Suprapubic skin (tissue), 4 donors: ENCODE measurements around the gene SGTA. TPM values are rescaled to one million over a fixed set of nuclear protein-coding genes. Genes with fewer than 3 reads are reported as not detected.

Experiments used
- DNase-seq, 2 donors: peaks; one replicate each; pipeline ENCODE4 v3.0.0-alpha.2; 2019; ENCODE audit warnings: low spot score in 2 of 2
- H3K27ac ChIP-seq: fragments of 200-600 bp; sonication (generic); one replicate; pipeline ENCODE4 v1.5.1; 2019
- H3K27me3 ChIP-seq: fragments of 200-600 bp; sonication (generic); one replicate; pipeline ENCODE4 v1.5.1; 2019
- H3K36me3 ChIP-seq: fragments of 200-600 bp; sonication (generic); one replicate; pipeline ENCODE4 v1.5.1; 2019
- H3K4me1 ChIP-seq: fragments of 200-600 bp; sonication (generic); one replicate; pipeline ENCODE4 v1.5.1; 2019
- H3K4me3 ChIP-seq: fragments of 200-600 bp; sonication (generic); one replicate; pipeline ENCODE4 v1.5.1; 2019; ENCODE audit warnings: mild to moderate bottlenecking
- H3K9me3 ChIP-seq: fragments of 200-600 bp; sonication (generic); one replicate; pipeline ENCODE4 v1.5.1; 2019
- CTCF ChIP-seq, 2 donors: fragments of 200-600 bp in 1 of 2; fragments of 450-650 bp in 1 of 2; sonication (generic) in 1 of 2; IDR thresholded peaks; one replicate each; pipeline ENCODE4 v1.5.1; 2016 to 2019; ENCODE audit warnings: antibody characterized with exemption in 2 of 2, mild to moderate bottlenecking in 1 of 2, moderate library complexity in 1 of 2
- EP300 ChIP-seq: sonication (generic); formaldehyde crosslinking; IDR thresholded peaks from one replicate; pipeline ENCODE4 v1.6.1; 2017; ENCODE audit warnings: antibody characterized with exemption
- POLR2A ChIP-seq, 2 donors: fragments of 450-650 bp; IDR thresholded peaks; one replicate each; pipeline ENCODE4 v1.6.1; 2017; ENCODE audit warnings: antibody characterized with exemption in 2 of 2, mild to moderate bottlenecking in 2 of 2, moderate library complexity in 2 of 2
- POLR2AphosphoS5 ChIP-seq, 3 donors: sonication (generic); formaldehyde crosslinking; IDR thresholded peaks; one replicate each; pipeline ENCODE4 v1.6.1; 2017; ENCODE audit warnings: antibody characterized with exemption in 3 of 3
- WGBS: methylation state at CpG from one replicate; pipeline ENCODE4 v1.1.5; 2018; 5-methylcytosine and 5-hydroxymethylcytosine counted together
- total RNA-seq, 4 donors: library from RNA; depleted of rRNA; stranded (reverse); fragments of >200 nt; gene quantifications; one replicate each; pipeline ENCODE4 v1.1.0, GENCODE V29; 2016

The SGTA gene
- total RNA-seq, 4 donors from 2014 or later: 29.1 to 48.9 (median 40.6) TPM

GRCh38 chr19:2732157-2732725, 50.8 kb downstream of the SGTA start:
- H3K27ac ChIP-seq: no peak overlapping the region
- H3K9me3 ChIP-seq: no peaks in the 10 kb centered on the region
- 84% methylated on average over 5 of the region's 33 CpGs for WGBS
- no peak for DNase-seq
- peaks cover 6% of the 10 kb centered on the region for H3K27me3 ChIP-seq
- no peak overlapping the region for H3K4me3 ChIP-seq
- TF ChIP-seq EP300 (no peak), POLR2AphosphoS5 (IDR thresholded peaks at IDR 0.05) (no peak), POLR2A (IDR thresholded peaks at IDR 0.05) (no peak), CTCF (IDR thresholded peaks at IDR 0.05) (no peak)
- H3K4me1 ChIP-seq: peaks cover 8% of the 10 kb centered on the region
- H3K36me3 ChIP-seq: peaks cover 46% of the 10 kb centered on the region

DNA sequence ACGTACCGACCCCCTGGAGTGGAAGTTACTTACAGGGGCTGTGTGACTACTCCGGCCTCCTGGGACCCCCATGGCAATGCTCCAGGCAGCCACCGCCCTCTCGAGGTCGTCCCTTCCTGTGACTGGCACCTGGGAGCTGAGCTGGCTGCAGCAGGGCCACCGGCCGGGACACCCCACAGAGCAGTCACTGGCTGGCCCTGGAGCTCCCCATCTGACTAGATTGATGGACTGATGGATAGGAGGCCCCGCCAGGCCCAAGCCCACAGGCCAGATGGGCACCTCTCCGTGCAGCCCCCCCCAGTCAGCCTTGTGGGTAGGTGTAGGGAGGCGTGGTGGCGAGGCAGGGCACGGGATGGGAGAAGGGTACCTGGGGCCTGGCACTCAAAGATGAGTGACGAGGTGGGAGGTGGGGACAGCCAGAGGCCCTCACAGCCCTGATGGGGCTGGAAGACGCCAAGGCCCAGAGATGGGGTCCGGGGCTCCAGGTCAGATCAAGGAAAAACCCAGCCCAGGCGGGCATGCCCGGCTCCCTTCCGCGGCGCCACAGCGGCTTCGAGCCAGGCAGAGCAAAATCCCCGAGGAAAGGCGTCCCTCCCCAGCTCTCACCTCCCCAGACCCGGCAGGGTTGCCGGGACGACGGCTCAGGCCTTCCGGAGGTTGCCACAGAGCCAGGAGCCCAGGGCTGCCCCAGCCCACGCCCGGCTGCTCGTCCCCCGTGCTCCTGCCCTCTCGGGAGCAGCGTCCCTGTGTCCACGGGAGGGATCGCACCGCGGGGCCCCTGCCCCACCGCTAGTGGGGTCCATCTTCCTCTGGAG, 51.7 kb downstream of the SGTA start:
- peaks cover 15% of the 10 kb centered on the region for H3K27me3 ChIP-seq
- H3K36me3 ChIP-seq: peaks cover 40% of the 10 kb centered on the region
- WGBS: 87% methylated on average over 21 of the region's 41 CpGs
- TF ChIP-seq POLR2A (IDR thresholded peaks at IDR 0.05) (no peak), CTCF (IDR thresholded peaks at IDR 0.05) (no peak), EP300 (no peak), POLR2AphosphoS5 (IDR thresholded peaks at IDR 0.05) (no peak)
- H3K4me1 ChIP-seq: peaks cover 15% of the 10 kb centered on the region
- no peak overlapping the region for H3K27ac ChIP-seq
- no peaks in the 10 kb centered on the region for H3K9me3 ChIP-seq
- H3K4me3 ChIP-seq: no peak overlapping the region
- DNase-seq: peak in 1 of 2 donors; percentile 74

DNA sequence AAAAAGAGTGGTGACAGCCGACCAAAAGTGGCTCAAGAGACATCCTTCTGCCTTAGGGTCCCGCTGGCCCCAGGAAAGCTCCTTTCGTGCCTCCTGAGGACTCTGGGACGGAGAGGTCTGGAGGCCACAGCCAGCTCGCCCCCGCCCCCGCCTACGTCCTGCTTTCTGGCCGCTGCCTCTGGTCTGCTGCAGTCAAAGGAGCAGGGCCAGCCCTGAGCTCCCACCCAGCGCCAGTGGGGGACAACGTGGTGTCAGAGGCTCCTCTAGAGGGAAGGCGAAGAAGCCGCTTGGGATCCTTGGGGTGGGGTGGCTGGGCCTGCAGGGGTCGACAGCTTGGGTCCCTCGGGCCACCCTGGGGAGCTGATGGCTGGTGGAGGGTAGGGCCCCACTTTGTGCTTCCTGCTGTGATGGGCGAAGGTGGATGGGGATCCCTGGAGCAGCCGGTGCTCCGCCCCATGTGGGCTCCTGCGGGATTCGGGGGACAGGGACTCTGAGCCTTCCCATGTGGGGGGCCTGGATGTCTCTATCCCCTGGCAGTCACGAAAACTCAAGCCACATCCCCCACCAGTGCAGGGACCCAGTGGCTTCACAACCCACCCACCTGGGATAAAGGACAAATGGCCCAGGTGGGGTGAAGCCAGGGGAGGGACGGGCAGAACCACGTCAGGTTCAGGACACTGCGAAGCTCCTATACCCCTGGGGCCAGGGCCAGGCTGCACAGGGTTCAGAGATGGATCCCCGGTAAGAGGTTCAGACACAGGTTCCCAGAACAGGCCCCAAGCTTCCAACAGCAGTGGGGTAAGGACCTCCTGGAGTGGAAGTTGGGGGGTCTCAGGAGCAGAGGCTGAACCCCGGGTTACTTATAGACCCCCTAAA, 52.9 kb downstream of the SGTA start:
- Histone ChIP-seq H3K4me1 (peaks cover 15% of the 10 kb centered on the region), H3K36me3 (peaks cover 28% of the 10 kb centered on the region), H3K4me3 (no peak overlapping the region), H3K27ac (no peak overlapping the region), H3K27me3 (peaks cover 21% of the 10 kb centered on the region), H3K9me3 (no peaks in the 10 kb centered on the region)
- WGBS: 89% methylated on average over 17 of the region's 26 CpGs
- TF ChIP-seq EP300: no peak
- TF ChIP-seq POLR2A (IDR thresholded peaks at IDR 0.05): no peak
- no peak for TF ChIP-seq CTCF (IDR thresholded peaks at IDR 0.05)
- no peak for TF ChIP-seq POLR2AphosphoS5 (IDR thresholded peaks at IDR 0.05)
- peak in 1 of 2 donors; percentile 74 for DNase-seq

DNA sequence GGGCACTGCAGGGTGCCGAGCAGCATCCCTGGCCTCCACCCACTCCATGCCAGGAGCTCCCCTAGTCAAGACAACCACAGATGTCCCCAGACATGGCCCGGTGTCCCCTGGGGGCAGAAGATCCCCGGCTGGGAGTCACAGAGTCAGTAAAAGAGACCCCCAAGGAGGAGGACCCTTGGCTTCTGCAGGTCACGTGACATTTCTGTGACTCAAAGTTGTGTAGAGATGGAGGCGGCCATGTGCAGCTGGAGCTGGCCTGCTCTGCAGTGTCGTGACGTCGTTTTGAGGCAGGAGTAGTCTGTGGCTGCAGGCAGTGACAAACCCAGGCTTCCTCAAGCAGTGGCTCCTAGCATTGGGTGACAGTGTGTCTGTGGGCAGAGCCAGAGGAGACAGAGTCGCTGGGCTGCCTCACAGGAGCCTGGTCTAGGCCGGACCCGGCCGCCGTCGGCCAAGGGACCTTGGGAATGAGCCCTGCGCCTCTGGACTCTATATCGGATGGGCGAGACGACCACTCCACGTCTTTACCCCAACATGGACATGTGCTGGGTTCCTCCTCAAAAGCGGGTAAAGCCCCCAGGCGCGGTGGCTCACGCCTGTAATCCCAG, 54.2 kb downstream of the SGTA start:
- Histone ChIP-seq H3K4me1 (peaks cover 10% of the 10 kb centered on the region), H3K36me3 (peaks cover 20% of the 10 kb centered on the region), H3K4me3 (no peak overlapping the region), H3K27ac (no peak overlapping the region), H3K9me3 (no peaks in the 10 kb centered on the region), H3K27me3 (peaks cover 24% of the 10 kb centered on the region)
- TF ChIP-seq CTCF (IDR thresholded peaks at IDR 0.05): no peak
- no peak for TF ChIP-seq POLR2A (IDR thresholded peaks at IDR 0.05)
- no peak for TF ChIP-seq EP300
- TF ChIP-seq POLR2AphosphoS5 (IDR thresholded peaks at IDR 0.05): no peak
- WGBS: 88% methylated on average over 13 of the region's 23 CpGs
- peak in 1 of 2 donors; percentile 70 for DNase-seq
